Nephron progenitor cell (in vitro differentiated cells): Measurements from ENCODE around the gene NCAPG2.

Experiments
- DNase-seq: peaks from one replicate; pipeline ENCODE4 v3.0.0; 2021
- H3K27ac Mint-ChIP-seq: 2 replicates; pipeline ENCODE4 v1.8.0; 2021; ENCODE audit warnings: mild to moderate bottlenecking, moderate library complexity, mixed read lengths
- H3K27me3 Mint-ChIP-seq: 2 replicates; pipeline ENCODE4 v1.8.0; 2021; ENCODE audit warnings: mild to moderate bottlenecking, low read depth, mixed read lengths; ENCODE audit not compliant: poor library complexity
- H3K36me3 Mint-ChIP-seq: 2 replicates; pipeline ENCODE4 v1.8.0; 2021; ENCODE audit warnings: low read depth, mixed read lengths
- H3K4me1 Mint-ChIP-seq: 2 replicates; pipeline ENCODE4 v1.8.0; 2021; ENCODE audit warnings: mixed read lengths
- H3K4me3 Mint-ChIP-seq: 2 replicates; pipeline ENCODE4 v1.8.0; 2021; ENCODE audit warnings: mild to moderate bottlenecking, moderate library complexity, mixed read lengths
- H3K9me3 Mint-ChIP-seq: 2 replicates; pipeline ENCODE4 v1.8.0; 2021; ENCODE audit warnings: mild to moderate bottlenecking, moderate library complexity, mixed read lengths
- TF ChIP-seq, protein P1 (sequence below): fragments of 200-600 bp; sonication (generic); IDR thresholded peaks from 2 replicates; pipeline ENCODE4 v1.5.0; 2021; ENCODE audit warnings: antibody characterized with exemption

Gene NCAPG2

DNA sequence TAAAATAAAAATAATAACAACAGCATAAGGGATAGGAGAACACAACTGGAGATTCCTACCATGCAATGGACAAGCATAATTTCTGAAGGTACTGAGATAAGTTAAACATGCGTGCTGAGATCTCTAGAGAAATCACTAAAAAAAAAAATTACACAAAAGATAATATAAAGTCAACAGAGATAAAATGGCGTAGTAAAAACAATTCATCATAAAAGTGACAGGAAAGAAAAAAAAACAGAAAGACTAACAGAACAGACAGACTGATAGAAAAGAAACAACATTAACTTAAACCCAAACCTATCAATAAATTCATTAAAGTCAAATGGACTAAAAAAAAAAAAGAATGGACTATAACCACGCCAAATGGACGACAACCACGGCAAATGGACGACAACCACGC is 56.4 kb downstream of the NCAPG2 start:
- H3K4me3 Mint-ChIP-seq = no peak overlapping the region
- no peaks in the 10 kb centered on the region for H3K27me3 Mint-ChIP-seq
- no peak for DNase-seq
- TF ChIP-seq, protein P1, sequence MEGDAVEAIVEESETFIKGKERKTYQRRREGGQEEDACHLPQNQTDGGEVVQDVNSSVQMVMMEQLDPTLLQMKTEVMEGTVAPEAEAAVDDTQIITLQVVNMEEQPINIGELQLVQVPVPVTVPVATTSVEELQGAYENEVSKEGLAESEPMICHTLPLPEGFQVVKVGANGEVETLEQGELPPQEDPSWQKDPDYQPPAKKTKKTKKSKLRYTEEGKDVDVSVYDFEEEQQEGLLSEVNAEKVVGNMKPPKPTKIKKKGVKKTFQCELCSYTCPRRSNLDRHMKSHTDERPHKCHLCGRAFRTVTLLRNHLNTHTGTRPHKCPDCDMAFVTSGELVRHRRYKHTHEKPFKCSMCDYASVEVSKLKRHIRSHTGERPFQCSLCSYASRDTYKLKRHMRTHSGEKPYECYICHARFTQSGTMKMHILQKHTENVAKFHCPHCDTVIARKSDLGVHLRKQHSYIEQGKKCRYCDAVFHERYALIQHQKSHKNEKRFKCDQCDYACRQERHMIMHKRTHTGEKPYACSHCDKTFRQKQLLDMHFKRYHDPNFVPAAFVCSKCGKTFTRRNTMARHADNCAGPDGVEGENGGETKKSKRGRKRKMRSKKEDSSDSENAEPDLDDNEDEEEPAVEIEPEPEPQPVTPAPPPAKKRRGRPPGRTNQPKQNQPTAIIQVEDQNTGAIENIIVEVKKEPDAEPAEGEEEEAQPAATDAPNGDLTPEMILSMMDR = no peak
- peaks cover 6% of the 10 kb centered on the region for H3K4me1 Mint-ChIP-seq
- no peak overlapping the region for H3K27ac Mint-ChIP-seq
- H3K36me3 Mint-ChIP-seq = peaks cover 77% of the 10 kb centered on the region
- H3K9me3 Mint-ChIP-seq = no peaks in the 10 kb centered on the region

DNA sequence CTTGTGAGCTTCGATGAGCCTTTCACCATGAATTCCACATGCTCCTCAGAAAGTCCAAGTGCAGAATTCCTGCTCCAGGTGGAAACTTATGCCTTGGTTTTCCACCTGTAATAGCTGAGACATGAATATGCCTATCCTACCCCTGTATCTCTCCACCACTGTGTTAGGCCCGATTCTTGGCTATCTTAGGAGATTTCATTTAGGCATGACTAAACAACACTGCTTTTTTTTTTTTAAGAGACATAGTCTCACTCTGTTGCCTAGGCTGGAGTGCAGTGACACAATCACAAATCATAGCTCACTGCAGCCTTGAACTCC is 57.2 kb downstream of the NCAPG2 start:
- H3K4me1 Mint-ChIP-seq = peaks cover 6% of the 10 kb centered on the region
- no peaks in the 10 kb centered on the region for H3K27me3 Mint-ChIP-seq
- no peak overlapping the region for H3K4me3 Mint-ChIP-seq
- TF ChIP-seq, protein P1 = no peak
- no peak overlapping the region for H3K27ac Mint-ChIP-seq
- peaks cover 80% of the 10 kb centered on the region for H3K36me3 Mint-ChIP-seq
- no peaks in the 10 kb centered on the region for H3K9me3 Mint-ChIP-seq
- no peak for DNase-seq

DNA sequence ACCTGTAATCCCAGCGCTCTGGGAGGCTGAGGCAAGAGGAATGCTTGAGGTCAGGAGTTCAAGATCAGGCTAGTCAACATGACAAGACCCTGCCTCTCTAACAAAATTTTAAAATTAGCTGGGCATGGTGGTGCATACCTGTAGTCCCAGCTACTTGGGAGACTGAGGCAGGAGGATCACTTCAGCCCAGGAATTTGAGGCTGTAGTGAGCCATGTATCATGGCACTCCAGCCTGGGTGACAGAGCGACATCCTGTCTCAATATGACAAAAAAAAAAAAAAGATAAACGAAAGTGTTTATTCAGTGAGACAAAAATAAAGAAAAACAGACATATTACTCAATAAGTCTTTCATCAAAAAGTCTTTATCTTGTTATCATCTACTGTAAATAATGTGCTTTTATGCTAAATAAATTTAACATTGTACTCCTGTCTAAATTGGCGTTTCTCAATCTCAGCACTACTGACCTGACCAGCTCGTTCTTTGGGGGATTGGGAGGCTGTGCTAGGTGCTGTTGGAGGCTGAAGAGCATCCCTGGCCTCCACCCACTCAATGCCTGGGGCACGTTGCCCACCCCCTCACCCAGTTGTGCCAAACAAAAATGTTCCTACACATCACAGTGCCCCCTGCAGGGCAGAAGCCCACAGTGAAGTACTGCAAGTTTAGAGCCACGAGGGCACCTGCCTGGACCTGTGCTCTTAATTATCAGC is 57.7 kb downstream of the NCAPG2 start:
- Mint-ChIP-seq H3K4me3 (no peak overlapping the region), H3K4me1 (peaks cover 2% of the 10 kb centered on the region), H3K27ac (no peak overlapping the region), H3K9me3 (no peaks in the 10 kb centered on the region), H3K27me3 (no peaks in the 10 kb centered on the region), H3K36me3 (peaks cover 80% of the 10 kb centered on the region)
- TF ChIP-seq, protein P1 = peak; percentile 45
- DNase-seq = peak; percentile 27

DNA sequence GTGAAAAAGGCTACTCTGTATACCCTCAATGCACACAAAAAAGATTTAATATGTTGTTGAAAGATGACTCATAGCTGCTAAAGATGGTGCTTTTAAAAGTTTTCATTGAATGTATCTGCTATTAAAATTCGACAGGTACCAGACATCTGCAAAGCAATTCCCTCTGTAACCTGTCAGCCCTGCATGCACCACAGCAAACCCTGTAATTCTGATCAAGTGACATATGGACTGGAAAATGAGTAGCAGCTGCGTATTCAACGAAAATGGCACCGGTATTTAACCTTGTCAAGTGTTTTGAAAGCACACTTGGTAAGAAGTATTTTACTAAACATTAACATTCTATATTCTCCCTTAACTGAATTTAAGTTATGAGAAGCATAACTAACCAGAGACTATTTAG is 58.8 kb downstream of the NCAPG2 start:
- Mint-ChIP-seq H3K27ac (no peak overlapping the region), H3K4me3 (no peak overlapping the region), H3K9me3 (no peaks in the 10 kb centered on the region), H3K4me1 (no peaks in the 10 kb centered on the region), H3K36me3 (peaks cover 80% of the 10 kb centered on the region), H3K27me3 (no peaks in the 10 kb centered on the region)
- TF ChIP-seq, protein P1 = no peak
- no peak for DNase-seq

DNA sequence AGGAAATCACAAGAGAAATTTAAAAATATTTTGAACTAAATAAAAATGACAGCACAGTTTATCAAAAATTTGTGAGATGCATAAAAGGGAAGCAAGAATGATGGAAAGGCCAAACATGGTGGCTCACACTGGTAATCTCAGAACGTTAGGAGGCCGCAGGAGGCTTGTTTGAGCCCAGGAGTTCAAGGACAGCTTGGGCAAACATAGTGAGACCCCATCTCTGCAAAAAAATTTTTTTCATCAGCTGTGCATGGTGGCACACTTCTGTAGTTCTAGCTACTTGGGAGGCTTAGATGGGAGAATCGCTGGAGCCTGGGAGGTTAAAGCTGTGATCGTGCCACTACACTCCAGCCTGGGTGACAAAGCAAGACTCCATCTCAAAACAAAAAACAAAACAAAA is 62.5 kb downstream of the NCAPG2 start:
- Mint-ChIP-seq H3K4me3 (no peak overlapping the region), H3K36me3 (peaks cover 77% of the 10 kb centered on the region), H3K27me3 (no peaks in the 10 kb centered on the region), H3K27ac (no peak overlapping the region), H3K9me3 (no peaks in the 10 kb centered on the region), H3K4me1 (no peaks in the 10 kb centered on the region)
- TF ChIP-seq, protein P1 = no peak
- DNase-seq = no peak

DNA sequence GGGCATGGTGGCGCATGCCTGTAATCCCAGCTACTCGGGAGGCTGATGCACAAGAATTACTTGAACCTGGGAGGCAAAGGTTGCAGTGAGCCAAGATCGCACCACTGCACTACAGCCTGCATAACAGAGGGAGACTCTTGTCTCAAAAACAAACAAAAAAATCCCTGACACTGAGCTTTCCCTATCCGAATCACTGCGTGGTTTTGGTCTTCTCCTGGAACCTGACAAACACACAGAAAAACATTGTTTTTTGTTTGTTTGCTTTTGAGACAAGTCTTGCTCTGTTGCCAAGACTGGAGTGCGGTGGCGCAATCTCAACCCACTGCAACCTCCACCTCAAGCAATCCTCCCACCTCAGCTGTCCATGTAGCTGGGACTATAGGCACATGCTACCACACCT is 66.6 kb downstream of the NCAPG2 start:
- no peaks in the 10 kb centered on the region for H3K4me1 Mint-ChIP-seq

More for the DNA sequence above, 66.6 kb downstream of the NCAPG2 start:
- H3K27me3 Mint-ChIP-seq = no peaks in the 10 kb centered on the region
- H3K9me3 Mint-ChIP-seq = no peaks in the 10 kb centered on the region
- DNase-seq = no peak
- no peak overlapping the region for H3K4me3 Mint-ChIP-seq
- H3K27ac Mint-ChIP-seq = no peak overlapping the region
- TF ChIP-seq, protein P1 = no peak
- peaks cover 54% of the 10 kb centered on the region for H3K36me3 Mint-ChIP-seq
